Uterus (tissue), 2 donors: ENCODE data around the gene ANKRD22.

ENCODE experiments used
- POLR2A ChIP-seq, 2 donors: fragments of 450-650 bp; IDR thresholded peaks; one replicate each; pipeline ENCODE4 v1.6.1; 2016; ENCODE audit warnings: antibody characterized with exemption in 2 of 2, mild to moderate bottlenecking in 1 of 2, moderate library complexity in 1 of 2
- TF ChIP-seq, protein P1 (sequence below), 4 experiments: fragments of 200-600 bp in 2 of 4; fragments of 450-650 bp in 2 of 4; sonication (generic) in 2 of 4; IDR thresholded peaks; one replicate each; pipeline ENCODE4 v1.5.1; 2016 to 2019; ENCODE audit warnings: antibody characterized with exemption in 4 of 4, mild to moderate bottlenecking in 2 of 4, moderate library complexity in 1 of 4

DNA sequence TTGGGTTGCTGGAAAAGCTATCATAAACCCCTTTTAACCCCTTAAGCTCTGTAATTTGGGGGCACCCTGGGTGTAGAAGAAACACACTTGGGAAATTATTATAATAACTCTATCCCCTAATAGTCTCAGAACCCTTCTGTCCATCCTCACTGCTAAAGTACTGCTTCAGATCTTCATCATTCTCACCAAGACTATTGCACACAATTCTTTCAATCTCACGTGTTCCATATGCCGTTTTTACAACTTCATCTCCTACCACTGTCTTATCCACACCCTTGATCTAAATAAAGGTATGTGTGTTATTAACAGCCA, 15.8 kb downstream of the ANKRD22 start:
- TF ChIP-seq, protein P1, sequence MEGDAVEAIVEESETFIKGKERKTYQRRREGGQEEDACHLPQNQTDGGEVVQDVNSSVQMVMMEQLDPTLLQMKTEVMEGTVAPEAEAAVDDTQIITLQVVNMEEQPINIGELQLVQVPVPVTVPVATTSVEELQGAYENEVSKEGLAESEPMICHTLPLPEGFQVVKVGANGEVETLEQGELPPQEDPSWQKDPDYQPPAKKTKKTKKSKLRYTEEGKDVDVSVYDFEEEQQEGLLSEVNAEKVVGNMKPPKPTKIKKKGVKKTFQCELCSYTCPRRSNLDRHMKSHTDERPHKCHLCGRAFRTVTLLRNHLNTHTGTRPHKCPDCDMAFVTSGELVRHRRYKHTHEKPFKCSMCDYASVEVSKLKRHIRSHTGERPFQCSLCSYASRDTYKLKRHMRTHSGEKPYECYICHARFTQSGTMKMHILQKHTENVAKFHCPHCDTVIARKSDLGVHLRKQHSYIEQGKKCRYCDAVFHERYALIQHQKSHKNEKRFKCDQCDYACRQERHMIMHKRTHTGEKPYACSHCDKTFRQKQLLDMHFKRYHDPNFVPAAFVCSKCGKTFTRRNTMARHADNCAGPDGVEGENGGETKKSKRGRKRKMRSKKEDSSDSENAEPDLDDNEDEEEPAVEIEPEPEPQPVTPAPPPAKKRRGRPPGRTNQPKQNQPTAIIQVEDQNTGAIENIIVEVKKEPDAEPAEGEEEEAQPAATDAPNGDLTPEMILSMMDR (IDR thresholded peaks at IDR 0.05): no peak
- no peak for TF ChIP-seq POLR2A (IDR thresholded peaks at IDR 0.05)
